K562 (cell line): ENCODE data around the gene MAGEB6.

Experiments
- ERF ChIP-seq: fragments of 450-650 bp; formaldehyde crosslinking; IDR thresholded peaks from 2 replicates; pipeline ENCODE4 v1.4.0; 2020; ENCODE audit warnings: mild to moderate bottlenecking, mixed read lengths
- POLR2A ChIP-seq: fragments of 450-650 bp; conservative IDR thresholded peaks from 2 replicates; pipeline ENCODE4 v1.6.1; 2016

DNA sequence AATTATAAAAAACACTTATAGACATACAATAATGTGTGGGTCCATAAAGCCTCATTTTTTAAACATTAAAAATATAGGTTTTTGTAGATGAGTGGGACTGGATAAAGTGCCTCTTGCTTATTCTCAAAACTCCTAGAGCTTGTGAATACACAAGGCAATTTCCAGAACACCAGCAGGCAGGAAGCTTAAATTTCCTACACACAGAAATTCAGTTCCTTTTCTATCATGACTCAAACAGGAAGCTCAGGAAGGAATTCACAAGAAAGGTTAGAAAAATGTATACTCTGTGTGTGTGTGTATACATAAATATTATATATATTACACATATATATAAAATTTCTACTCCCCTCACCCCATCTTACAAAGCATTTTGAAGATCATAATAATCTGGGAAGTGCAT, 11.3 kb downstream of the MAGEB6 start:
- TF ChIP-seq POLR2A, result no peak
- TF ChIP-seq ERF (CRISPR knock-in tag), result no peak
